ENCODE data around the gene PTPRE.

DNA sequence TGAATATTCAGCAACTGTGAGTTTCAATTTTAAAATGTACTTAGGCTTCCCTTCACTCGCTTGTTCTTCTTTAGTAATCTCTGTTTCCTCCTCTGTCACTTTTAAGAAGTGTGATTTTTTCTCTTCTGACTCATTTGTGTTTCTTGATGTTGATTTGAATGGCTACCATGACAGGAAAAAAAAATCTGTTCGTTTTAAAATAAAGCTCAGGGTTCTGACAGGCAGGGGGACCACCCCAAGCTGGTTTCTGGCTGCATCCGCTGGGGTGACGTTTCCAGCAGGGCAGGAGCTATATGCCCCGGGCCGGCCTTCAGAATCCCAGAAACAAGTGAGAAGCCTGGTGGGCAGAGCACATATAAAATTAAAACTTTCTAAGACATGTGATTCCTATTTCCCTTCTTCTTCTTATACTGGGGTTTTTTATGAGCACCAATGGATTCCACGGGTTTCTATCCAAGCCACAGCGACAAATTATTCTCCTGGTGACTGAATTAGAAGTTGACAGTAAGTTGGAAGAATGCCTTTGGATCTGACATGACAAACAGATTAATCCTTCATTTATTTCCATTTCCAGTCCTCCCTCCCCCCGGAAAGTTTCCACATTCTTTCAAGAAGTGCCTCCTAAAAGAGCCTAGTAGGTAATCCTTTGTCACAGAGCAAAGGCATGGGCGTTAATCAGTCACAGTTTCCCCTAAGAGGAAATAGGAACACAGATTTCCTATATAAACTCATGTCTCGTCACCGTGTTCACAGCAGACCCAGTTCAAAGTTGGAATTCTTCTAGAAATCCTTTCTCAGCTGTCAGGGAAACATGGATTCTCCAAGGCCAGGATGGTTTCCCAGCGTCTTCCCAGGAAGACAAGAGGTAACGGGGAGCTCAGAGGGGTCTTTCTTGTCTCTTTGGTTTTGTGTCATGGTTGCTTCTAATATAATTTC lies 79.9 kb downstream of the PTPRE start:
- TF ChIP-seq GLIS1 (tag by site-specific recombination; IDR thresholded peaks at IDR 0.05) (no peak), ZNF658 (tag by site-specific recombination; IDR thresholded peaks at IDR 0.05) (no peak), ZFP3 (tag by site-specific recombination; IDR thresholded peaks at IDR 0.05; ENCODE audit: low read depth) (no peak), ZNF146 (tag by site-specific recombination; IDR thresholded peaks at IDR 0.05) (no peak), ZNF239 (tag by site-specific recombination; IDR thresholded peaks at IDR 0.05) (no peak)
- TF ChIP-seq, protein P1, sequence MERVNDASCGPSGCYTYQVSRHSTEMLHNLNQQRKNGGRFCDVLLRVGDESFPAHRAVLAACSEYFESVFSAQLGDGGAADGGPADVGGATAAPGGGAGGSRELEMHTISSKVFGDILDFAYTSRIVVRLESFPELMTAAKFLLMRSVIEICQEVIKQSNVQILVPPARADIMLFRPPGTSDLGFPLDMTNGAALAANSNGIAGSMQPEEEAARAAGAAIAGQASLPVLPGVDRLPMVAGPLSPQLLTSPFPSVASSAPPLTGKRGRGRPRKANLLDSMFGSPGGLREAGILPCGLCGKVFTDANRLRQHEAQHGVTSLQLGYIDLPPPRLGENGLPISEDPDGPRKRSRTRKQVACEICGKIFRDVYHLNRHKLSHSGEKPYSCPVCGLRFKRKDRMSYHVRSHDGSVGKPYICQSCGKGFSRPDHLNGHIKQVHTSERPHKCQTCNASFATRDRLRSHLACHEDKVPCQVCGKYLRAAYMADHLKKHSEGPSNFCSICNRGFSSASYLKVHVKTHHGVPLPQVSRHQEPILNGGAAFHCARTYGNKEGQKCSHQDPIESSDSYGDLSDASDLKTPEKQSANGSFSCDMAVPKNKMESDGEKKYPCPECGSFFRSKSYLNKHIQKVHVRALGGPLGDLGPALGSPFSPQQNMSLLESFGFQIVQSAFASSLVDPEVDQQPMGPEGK (tag by site-specific recombination; IDR thresholded peaks at IDR 0.05) = no peak
- TF ChIP-seq, protein P2, sequence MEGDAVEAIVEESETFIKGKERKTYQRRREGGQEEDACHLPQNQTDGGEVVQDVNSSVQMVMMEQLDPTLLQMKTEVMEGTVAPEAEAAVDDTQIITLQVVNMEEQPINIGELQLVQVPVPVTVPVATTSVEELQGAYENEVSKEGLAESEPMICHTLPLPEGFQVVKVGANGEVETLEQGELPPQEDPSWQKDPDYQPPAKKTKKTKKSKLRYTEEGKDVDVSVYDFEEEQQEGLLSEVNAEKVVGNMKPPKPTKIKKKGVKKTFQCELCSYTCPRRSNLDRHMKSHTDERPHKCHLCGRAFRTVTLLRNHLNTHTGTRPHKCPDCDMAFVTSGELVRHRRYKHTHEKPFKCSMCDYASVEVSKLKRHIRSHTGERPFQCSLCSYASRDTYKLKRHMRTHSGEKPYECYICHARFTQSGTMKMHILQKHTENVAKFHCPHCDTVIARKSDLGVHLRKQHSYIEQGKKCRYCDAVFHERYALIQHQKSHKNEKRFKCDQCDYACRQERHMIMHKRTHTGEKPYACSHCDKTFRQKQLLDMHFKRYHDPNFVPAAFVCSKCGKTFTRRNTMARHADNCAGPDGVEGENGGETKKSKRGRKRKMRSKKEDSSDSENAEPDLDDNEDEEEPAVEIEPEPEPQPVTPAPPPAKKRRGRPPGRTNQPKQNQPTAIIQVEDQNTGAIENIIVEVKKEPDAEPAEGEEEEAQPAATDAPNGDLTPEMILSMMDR (tag by site-specific recombination; IDR thresholded peaks at IDR 0.05) = no peak
- TF ChIP-seq, protein P3, sequence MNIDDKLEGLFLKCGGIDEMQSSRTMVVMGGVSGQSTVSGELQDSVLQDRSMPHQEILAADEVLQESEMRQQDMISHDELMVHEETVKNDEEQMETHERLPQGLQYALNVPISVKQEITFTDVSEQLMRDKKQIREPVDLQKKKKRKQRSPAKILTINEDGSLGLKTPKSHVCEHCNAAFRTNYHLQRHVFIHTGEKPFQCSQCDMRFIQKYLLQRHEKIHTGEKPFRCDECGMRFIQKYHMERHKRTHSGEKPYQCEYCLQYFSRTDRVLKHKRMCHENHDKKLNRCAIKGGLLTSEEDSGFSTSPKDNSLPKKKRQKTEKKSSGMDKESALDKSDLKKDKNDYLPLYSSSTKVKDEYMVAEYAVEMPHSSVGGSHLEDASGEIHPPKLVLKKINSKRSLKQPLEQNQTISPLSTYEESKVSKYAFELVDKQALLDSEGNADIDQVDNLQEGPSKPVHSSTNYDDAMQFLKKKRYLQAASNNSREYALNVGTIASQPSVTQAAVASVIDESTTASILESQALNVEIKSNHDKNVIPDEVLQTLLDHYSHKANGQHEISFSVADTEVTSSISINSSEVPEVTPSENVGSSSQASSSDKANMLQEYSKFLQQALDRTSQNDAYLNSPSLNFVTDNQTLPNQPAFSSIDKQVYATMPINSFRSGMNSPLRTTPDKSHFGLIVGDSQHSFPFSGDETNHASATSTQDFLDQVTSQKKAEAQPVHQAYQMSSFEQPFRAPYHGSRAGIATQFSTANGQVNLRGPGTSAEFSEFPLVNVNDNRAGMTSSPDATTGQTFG (tag by site-specific recombination; IDR thresholded peaks at IDR 0.05; ENCODE audit: borderline replicate concordance) = no peak
- TF ChIP-seq, protein P4, sequence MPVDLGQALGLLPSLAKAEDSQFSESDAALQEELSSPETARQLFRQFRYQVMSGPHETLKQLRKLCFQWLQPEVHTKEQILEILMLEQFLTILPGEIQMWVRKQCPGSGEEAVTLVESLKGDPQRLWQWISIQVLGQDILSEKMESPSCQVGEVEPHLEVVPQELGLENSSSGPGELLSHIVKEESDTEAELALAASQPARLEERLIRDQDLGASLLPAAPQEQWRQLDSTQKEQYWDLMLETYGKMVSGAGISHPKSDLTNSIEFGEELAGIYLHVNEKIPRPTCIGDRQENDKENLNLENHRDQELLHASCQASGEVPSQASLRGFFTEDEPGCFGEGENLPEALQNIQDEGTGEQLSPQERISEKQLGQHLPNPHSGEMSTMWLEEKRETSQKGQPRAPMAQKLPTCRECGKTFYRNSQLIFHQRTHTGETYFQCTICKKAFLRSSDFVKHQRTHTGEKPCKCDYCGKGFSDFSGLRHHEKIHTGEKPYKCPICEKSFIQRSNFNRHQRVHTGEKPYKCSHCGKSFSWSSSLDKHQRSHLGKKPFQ (tag by site-specific recombination; IDR thresholded peaks at IDR 0.05) = no peak
